ENCODE measurements around the gene CORO2B. TPM values are rescaled to one million over a fixed set of nuclear protein-coding genes. Genes with fewer than 3 reads are reported as not detected.

The CORO2B gene
- total and polyA plus RNA-seq, 9 of the 15 experiments (the other 6 are each of a cell fraction or from before 2014, with no cell fraction given) = not detected

DNA sequence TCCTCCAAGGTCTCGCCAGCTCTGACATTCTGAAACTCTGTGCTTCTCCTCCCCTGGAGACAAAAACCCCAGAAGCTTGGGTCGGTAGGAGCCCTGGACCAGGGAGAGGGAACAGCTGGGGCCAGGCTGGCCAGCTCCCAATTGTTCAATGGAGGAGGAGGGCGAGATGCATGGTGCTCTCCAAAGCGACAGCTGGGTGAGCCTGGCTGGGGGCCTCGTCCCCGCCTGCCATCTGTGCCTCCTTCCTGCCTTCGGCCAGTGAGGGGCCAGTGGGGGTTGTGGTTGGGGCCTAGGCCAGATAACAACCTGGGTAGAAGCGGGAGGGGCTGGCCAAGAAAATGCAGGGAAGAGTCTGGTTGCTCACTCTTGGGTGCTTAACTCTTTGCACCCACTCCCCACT lies 79.4 kb downstream of the CORO2B start:
- in situ Hi-C loops (cut with MboI) (no loop called here), intact Hi-C loops (cut with micrococcal nuclease) (no loop called here)
- H3K27ac ChIP-seq (ENCODE audit: extremely low read depth, low read depth, low read length) = no peak overlapping the region
- FAIRE-seq (no peak), DNase-seq (ENCODE audit: extremely low read depth in 1 of 4, low spot score in 3 of 4) (no peak), ATAC-seq (no peak)
- ChIA-PET POLR2A (no interaction called here), CTCF (ENCODE audit: low intra/inter-chr PET ratio) (no interaction called here)
- no peaks in the 10 kb centered on the region for H3K79me2 ChIP-seq (ENCODE audit: control insufficient read depth, insufficient read depth, low read length)
- H4K20me1 ChIP-seq (replicated peaks; ENCODE audit: control insufficient read depth, insufficient read depth, low read length) = peaks cover 5% of the 10 kb centered on the region; the same call in 1 of the 2 replicates
- no peaks in the 10 kb centered on the region for H3K9me3 ChIP-seq (replicated peaks; ENCODE audit: control insufficient read depth, insufficient read depth, low read depth, low read length)
- BruUV-seq (replicated peaks) = no TSS peak
- 1% methylated on average over 8 of the region's 8 CpGs for WGBS (ENCODE audit: insufficient coverage, low coverage, missing lambda C conversion rate)
- peaks cover 0 to 14% of the 10 kb centered on the region in 2 experiments; a peak in 2 of 5 replicates for H3K27me3 ChIP-seq (ENCODE audit: control insufficient read depth in 2 of 2, insufficient read depth in 2 of 2, low read length in 2 of 2)
- no peaks in the 10 kb centered on the region for H3K9me1 ChIP-seq (ENCODE audit: control insufficient read depth, insufficient read depth, low read length)
- no peaks in the 10 kb centered on the region for H3K36me3 ChIP-seq (ENCODE audit: control insufficient read depth, insufficient read depth, low read length)
- no peak overlapping the region for H3K4me3 ChIP-seq
- no peak for TF ChIP-seq MBD1 (CRISPR knock-in tag; IDR thresholded peaks at IDR 0.05)
- TF ChIP-seq, protein P1, sequence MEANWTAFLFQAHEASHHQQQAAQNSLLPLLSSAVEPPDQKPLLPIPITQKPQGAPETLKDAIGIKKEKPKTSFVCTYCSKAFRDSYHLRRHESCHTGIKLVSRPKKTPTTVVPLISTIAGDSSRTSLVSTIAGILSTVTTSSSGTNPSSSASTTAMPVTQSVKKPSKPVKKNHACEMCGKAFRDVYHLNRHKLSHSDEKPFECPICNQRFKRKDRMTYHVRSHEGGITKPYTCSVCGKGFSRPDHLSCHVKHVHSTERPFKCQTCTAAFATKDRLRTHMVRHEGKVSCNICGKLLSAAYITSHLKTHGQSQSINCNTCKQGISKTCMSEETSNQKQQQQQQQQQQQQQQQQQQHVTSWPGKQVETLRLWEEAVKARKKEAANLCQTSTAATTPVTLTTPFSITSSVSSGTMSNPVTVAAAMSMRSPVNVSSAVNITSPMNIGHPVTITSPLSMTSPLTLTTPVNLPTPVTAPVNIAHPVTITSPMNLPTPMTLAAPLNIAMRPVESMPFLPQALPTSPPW (CRISPR knock-in tag; IDR thresholded peaks at IDR 0.05) = 0 out of 2 replicates have a peak, but pooled peaks have one; percentile 35
- H2AFZ ChIP-seq (ENCODE audit: low read depth, low read length) = no peak overlapping the region
- H3K4me1 ChIP-seq (replicated peaks in 1 of 2; ENCODE audit: control insufficient read depth in 2 of 2, insufficient read depth in 2 of 2, low read length in 2 of 2) = peaks cover 0 to 4% of the 10 kb centered on the region in 2 experiments; a peak in 1 of 5 replicates
- H3K9ac ChIP-seq (ENCODE audit: insufficient read depth in 1 of 2, low read depth in 2 of 2, low read length in 2 of 2) = no peak overlapping the region
- H3K4me2 ChIP-seq (ENCODE audit: insufficient read depth, low read length) = no peak overlapping the region

Data from K562 (cell line).